HG03045 (cell line): ENCODE measurements around the gene FOXJ3.

Source experiments
- ATAC-seq: cut with Tn5 transposase; IDR thresholded peaks from one replicate; pipeline ENCODE4 v1.9.1; 2021; ENCODE audit warnings: mild to moderate bottlenecking, moderate library complexity; ENCODE audit not compliant: unreplicated experiment

Gene FOXJ3

GRCh38 chr1:42311897-42312296 lies 23.1 kb downstream of the FOXJ3 start:
- ATAC-seq, result no peak

GRCh38 chr1:42311138-42311537 lies 23.9 kb downstream of the FOXJ3 start:
- no peak for ATAC-seq

GRCh38 chr1:42306977-42307376 lies 28.1 kb downstream of the FOXJ3 start:
- ATAC-seq, result no peak

- no peak for ATAC-seq
Measured at GRCh38 chr1:42305639-42306038, 29.4 kb downstream of the FOXJ3 start.

- no peak for ATAC-seq
Measured at GRCh38 chr1:42302034-42302433, 33.0 kb downstream of the FOXJ3 start.

- no peak for ATAC-seq
Measured at GRCh38 chr1:42298520-42298919, 36.5 kb downstream of the FOXJ3 start.

GRCh38 chr1:42295816-42296215 lies 39.2 kb downstream of the FOXJ3 start:
- no peak for ATAC-seq

GRCh38 chr1:42290130-42290529 lies 44.9 kb downstream of the FOXJ3 start:
- no peak for ATAC-seq

- no peak for ATAC-seq
Measured at GRCh38 chr1:42288311-42288985, 46.6 kb downstream of the FOXJ3 start.

- ATAC-seq, result no peak
Measured at GRCh38 chr1:42282867-42283583, 52.0 kb downstream of the FOXJ3 start.

- ATAC-seq, result no peak
Measured at GRCh38 chr1:42282024-42282579, 52.9 kb downstream of the FOXJ3 start.

- ATAC-seq, result no peak
Measured at GRCh38 chr1:42280821-42281220, 54.2 kb downstream of the FOXJ3 start.

GRCh38 chr1:42279055-42279454 lies 56.0 kb downstream of the FOXJ3 start:
- ATAC-seq, result no peak

- ATAC-seq, result no peak
Measured at GRCh38 chr1:42272920-42273319, 62.1 kb downstream of the FOXJ3 start.

GRCh38 chr1:42267904-42268303 lies 67.1 kb downstream of the FOXJ3 start:
- ATAC-seq, result no peak

GRCh38 chr1:42266253-42267135 lies 68.5 kb downstream of the FOXJ3 start:
- no peak for ATAC-seq

- no peak for ATAC-seq
Measured at GRCh38 chr1:42264511-42265190, 70.4 kb downstream of the FOXJ3 start.

- ATAC-seq, result no peak
Measured at GRCh38 chr1:42263019-42263418, 72.0 kb downstream of the FOXJ3 start.

GRCh38 chr1:42260376-42261070 lies 74.5 kb downstream of the FOXJ3 start:
- ATAC-seq, result no peak

GRCh38 chr1:42259739-42260064 lies 75.3 kb downstream of the FOXJ3 start:
- ATAC-seq, result no peak
